RPMI7951 (cell line): Measurements from ENCODE around the gene SUPT4H1. TPM values are rescaled to one million over a fixed set of nuclear protein-coding genes. Genes with fewer than 3 reads are reported as not detected.

ENCODE experiments used
- DNase-seq: peaks from one replicate; pipeline ENCODE4 v3.0.0-alpha.2; 2012; ENCODE audit warnings: low read depth
- total RNA-seq: library from RNA; depleted of rRNA; stranded (reverse); fragments of >200 nt; shearing (Covaris generic); gene quantifications from 2 replicates; pipeline ENCODE4 v1.2.3, GENCODE V29; 2014

The SUPT4H1 gene
- total RNA-seq, 1 experiment from 2014 or later, result 61.4 TPM

- DNase-seq, result peak; percentile 80
Measured at GRCh38 chr17:58381124-58382035, 29.4 kb upstream of the SUPT4H1 start.

GRCh38 chr17:58380207-58381123 is 28.5 kb upstream of the SUPT4H1 start:
- no peak for DNase-seq

- DNase-seq, result no peak
Measured at GRCh38 chr17:58379511-58379824, 27.5 kb upstream of the SUPT4H1 start.

GRCh38 chr17:58378733-58379510 is 26.9 kb upstream of the SUPT4H1 start:
- no peak for DNase-seq

- DNase-seq, result no peak
Measured at GRCh38 chr17:58377661-58378060, 25.7 kb upstream of the SUPT4H1 start.

GRCh38 chr17:58377093-58377601 is 25.1 kb upstream of the SUPT4H1 start:
- DNase-seq, result no peak

- no peak for DNase-seq
Measured at GRCh38 chr17:58376472-58377000, 24.5 kb upstream of the SUPT4H1 start.

GRCh38 chr17:58375811-58376210 is 23.8 kb upstream of the SUPT4H1 start:
- DNase-seq, result no peak

GRCh38 chr17:58375256-58375655 is 23.3 kb upstream of the SUPT4H1 start:
- DNase-seq, result no peak

GRCh38 chr17:58373923-58374322 is 21.9 kb upstream of the SUPT4H1 start:
- no peak for DNase-seq

- DNase-seq, result no peak
Measured at GRCh38 chr17:58373003-58373402, 21.0 kb upstream of the SUPT4H1 start.

- no peak for DNase-seq
Measured at GRCh38 chr17:58371300-58371950, 19.4 kb upstream of the SUPT4H1 start.

GRCh38 chr17:58370716-58371115 is 18.7 kb upstream of the SUPT4H1 start:
- DNase-seq, result no peak

GRCh38 chr17:58370309-58370708 is 18.3 kb upstream of the SUPT4H1 start:
- no peak for DNase-seq

- DNase-seq, result no peak
Measured at GRCh38 chr17:58369214-58370031, 17.4 kb upstream of the SUPT4H1 start.

GRCh38 chr17:58368860-58369213 is 16.8 kb upstream of the SUPT4H1 start:
- no peak for DNase-seq

- no peak for DNase-seq
Measured at GRCh38 chr17:58367461-58367860, 15.5 kb upstream of the SUPT4H1 start.

GRCh38 chr17:58365980-58366595 is 14.1 kb upstream of the SUPT4H1 start:
- DNase-seq, result no peak

GRCh38 chr17:58365185-58365979 is 13.4 kb upstream of the SUPT4H1 start:
- no peak for DNase-seq
